Esophagus muscularis mucosa (tissue), 4 donors: ENCODE measurements around the gene AKAP10. TPM values are rescaled to one million over a fixed set of nuclear protein-coding genes. Genes with fewer than 3 reads are reported as not detected.
A peak's percentile ranks its signal among the peaks of the same experiment; 100 is the strongest.
"Not testable (repeated sequence)": the region's sequence is repeated elsewhere in the genome, so short reads cannot be mapped to it uniquely, and the experiment has no call there.

Source experiments
- DNase-seq: peaks from one replicate; pipeline ENCODE4 v3.0.0-alpha.2; 2017; ENCODE audit errors: extremely low spot score
- H3K27ac ChIP-seq, 4 donors: fragments of 200-600 bp; sonication (generic); replicated peaks in 1 of 4; 1 replicate in 3 of 4; 2 replicates in 1 of 4; pipeline ENCODE4 v1.5.1; 2016 to 2019; ENCODE audit warnings: mild to moderate bottlenecking in 1 of 4
- H3K27me3 ChIP-seq, 4 donors: fragments of 200-600 bp; sonication (generic); one replicate each; pipeline versions ENCODE4 v1.5.1 to v1.6.0; 2016 to 2019
- H3K36me3 ChIP-seq, 4 donors: fragments of 200-600 bp; sonication (generic); one replicate each; pipeline ENCODE4 v1.5.1; 2016 to 2019
- H3K4me1 ChIP-seq, 4 donors: fragments of 200-600 bp; sonication (generic); one replicate each; pipeline ENCODE4 v1.5.1; 2016 to 2019
- H3K4me3 ChIP-seq, 4 donors: fragments of 200-600 bp; sonication (generic); 1 replicate in 2 of 4; 2 replicates in 2 of 4; pipeline ENCODE4 v1.5.1; 2016 to 2019; ENCODE audit warnings: mild to moderate bottlenecking in 4 of 4, moderate library complexity in 1 of 4
- H3K9me3 ChIP-seq, 4 donors: fragments of 200-600 bp; sonication (generic); 1 replicate in 3 of 4; 2 replicates in 1 of 4; pipeline ENCODE4 v1.5.1; 2016 to 2019
- CTCF ChIP-seq, 3 experiments: fragments of 200-600 bp in 2 of 3; fragments of 450-650 bp in 1 of 3; sonication (generic) in 2 of 3; IDR thresholded peaks; one replicate each; pipeline ENCODE4 v1.5.1; 2017 to 2019; ENCODE audit warnings: antibody characterized with exemption in 3 of 3, mild to moderate bottlenecking in 2 of 3, moderate library complexity in 1 of 3
- EP300 ChIP-seq: sonication (generic); formaldehyde crosslinking; IDR thresholded peaks from one replicate; pipeline ENCODE4 v1.6.1; 2017; ENCODE audit warnings: antibody characterized with exemption
- POLR2A ChIP-seq: fragments of 450-650 bp; IDR thresholded peaks from one replicate; pipeline ENCODE4 v1.6.1; 2017; ENCODE audit warnings: antibody characterized with exemption, moderate library complexity, mild to moderate bottlenecking, low read depth
- POLR2AphosphoS5 ChIP-seq, 2 donors: sonication (generic); formaldehyde crosslinking; IDR thresholded peaks; one replicate each; pipeline ENCODE4 v1.6.1; 2017; ENCODE audit warnings: antibody characterized with exemption in 2 of 2
- WGBS: methylation state at CpG from one replicate; pipeline ENCODE4 v1.1.5; 2018; 5-methylcytosine and 5-hydroxymethylcytosine counted together
- intact Hi-C: fragments of 100-400 bp; cut with DNase I; formaldehyde crosslinking; loops from one replicate; pipeline ENCODE4 v1.15.1; 2023
- total RNA-seq, 4 donors: library from RNA; depleted of rRNA; stranded (reverse); fragments of >200 nt; gene quantifications; one replicate each; pipeline versions ENCODE4 v1.1.0 to v1.2.1, GENCODE V29; 2016

AKAP10 gene
- total RNA-seq, 4 donors from 2014 or later = 19.5 to 27.2 (median 23.2) TPM

- Histone ChIP-seq H3K4me3 (no peak overlapping the region), H3K36me3 (peaks cover 3 to 43% (median 13%) of the 10 kb centered on the region in 4 donors), H3K27me3 (no peaks in the 10 kb centered on the region), H3K27ac (no peak overlapping the region), H3K9me3 (no peaks in the 10 kb centered on the region), H3K4me1 (peaks cover 14 to 27% (median 24%) of the 10 kb centered on the region in 4 donors)
- no peak for TF ChIP-seq EP300
- no peak for TF ChIP-seq CTCF (IDR thresholded peaks at IDR 0.05)
- intact Hi-C loops = no loop called here
- no peak for DNase-seq
- 48% methylated on average over 2 of the region's 2 CpGs for WGBS
Observed at GRCh38 chr17:19973156-19973555, 4.5 kb downstream of the AKAP10 start.

- H3K4me1 ChIP-seq, H3K9me3 ChIP-seq, H3K27ac ChIP-seq, DNase-seq, H3K27me3 ChIP-seq, H3K4me3 ChIP-seq, intact Hi-C loops: not testable (repeated sequence)
- peaks cover 12 to 75% (median 41%) of the 10 kb centered on the region in 4 donors for H3K36me3 ChIP-seq
- 70% methylated on average over 2 of the region's 2 CpGs for WGBS
Observed at GRCh38 chr17:19962954-19963353, 14.7 kb downstream of the AKAP10 start.

GRCh38 chr17:19958023-19958422 lies 19.6 kb downstream of the AKAP10 start:
- Histone ChIP-seq H3K4me1 (peaks cover 0 to 33% (median 24%) of the 10 kb centered on the region in 4 donors), H3K27ac (peak overlapping the region in 2 of 4 donors; percentile 9 to 44), H3K4me3 (no peak overlapping the region), H3K27me3 (no peaks in the 10 kb centered on the region), H3K36me3 (peaks cover 3 to 64% (median 42%) of the 10 kb centered on the region in 4 donors), H3K9me3 (peaks cover 0 to 4% (median 0%) of the 10 kb centered on the region in 4 donors)
- TF ChIP-seq POLR2A (no peak), CTCF (IDR thresholded peaks at IDR 0.05) (no peak), EP300 (no peak), POLR2AphosphoS5 (IDR thresholded peaks at IDR 0.05) (no peak)
- intact Hi-C loops = no loop called here
- DNase-seq = no peak
- WGBS = 64% methylated on average over 5 of the region's 5 CpGs

GRCh38 chr17:19955099-19955498 lies 22.5 kb downstream of the AKAP10 start:
- Histone ChIP-seq H3K4me1 (peaks cover 6 to 42% (median 27%) of the 10 kb centered on the region in 4 donors), H3K36me3 (peaks cover 0 to 42% (median 29%) of the 10 kb centered on the region in 4 donors), H3K27ac (no peak overlapping the region), H3K4me3 (no peak overlapping the region), H3K9me3 (peaks cover 0 to 4% (median 0%) of the 10 kb centered on the region in 4 donors), H3K27me3 (no peaks in the 10 kb centered on the region)
- intact Hi-C loops = no loop called here
- TF ChIP-seq POLR2A (no peak), POLR2AphosphoS5 (IDR thresholded peaks at IDR 0.05) (no peak), EP300 (no peak), CTCF (IDR thresholded peaks at IDR 0.05) (no peak)
- 91% methylated on average over 7 of the region's 7 CpGs for WGBS
- DNase-seq = no peak

GRCh38 chr17:19951411-19951810 lies 26.2 kb downstream of the AKAP10 start:
- H3K27me3 ChIP-seq, H3K27ac ChIP-seq, DNase-seq, H3K4me3 ChIP-seq, H3K9me3 ChIP-seq, intact Hi-C loops: not testable (repeated sequence)
- Histone ChIP-seq H3K36me3 (peaks cover 10 to 33% (median 14%) of the 10 kb centered on the region in 4 donors), H3K4me1 (peaks cover 13 to 50% (median 34%) of the 10 kb centered on the region in 4 donors)
- 84% methylated on average over 5 of the region's 5 CpGs for WGBS

GRCh38 chr17:19950624-19951195 lies 26.9 kb downstream of the AKAP10 start:
- Histone ChIP-seq H3K4me1 (peaks cover 13 to 44% (median 29%) of the 10 kb centered on the region in 4 donors), H3K36me3 (peaks cover 7 to 29% (median 12%) of the 10 kb centered on the region in 4 donors)
- DNase-seq, H3K27me3 ChIP-seq, intact Hi-C loops, H3K27ac ChIP-seq, H3K9me3 ChIP-seq, H3K4me3 ChIP-seq: not testable (repeated sequence)
- WGBS = 96% methylated on average over 28 of the region's 43 CpGs
